NCI-H2227 treated with DMSO at 0.1 percent for 48 hours (cell line): ENCODE data around the gene SEZ6.
A peak's percentile ranks its signal among the peaks of the same experiment; 100 is the strongest.

Source experiments
- DNase-seq: peaks from one replicate; lab custom pipeline; 2025; lab: John Stamatoyannopoulos, UW

SEZ6 gene

GRCh38 chr17:29000973-29001372, 4.9 kb downstream of the SEZ6 start:
- no peak for DNase-seq

- DNase-seq = no peak
Observed at GRCh38 chr17:28999206-28999605, 6.6 kb downstream of the SEZ6 start.

- DNase-seq = no peak
Observed at GRCh38 chr17:28997806-28998205, 8.0 kb downstream of the SEZ6 start.

- no peak for DNase-seq
Observed at GRCh38 chr17:28996554-28997096, 9.2 kb downstream of the SEZ6 start.

- DNase-seq = no peak
Observed at GRCh38 chr17:28993645-28994426, 12.0 kb downstream of the SEZ6 start.

- no peak for DNase-seq
Observed at GRCh38 chr17:28992625-28993600, 12.9 kb downstream of the SEZ6 start.

- no peak for DNase-seq
Observed at GRCh38 chr17:28992185-28992584, 13.6 kb downstream of the SEZ6 start.

GRCh38 chr17:28991779-28992178, 14.1 kb downstream of the SEZ6 start:
- no peak for DNase-seq

GRCh38 chr17:28989028-28989427, 16.8 kb downstream of the SEZ6 start:
- no peak for DNase-seq

GRCh38 chr17:28988475-28988874, 17.4 kb downstream of the SEZ6 start:
- no peak for DNase-seq

- no peak for DNase-seq
Observed at GRCh38 chr17:28986714-28987655, 18.8 kb downstream of the SEZ6 start.

- peak; percentile 69 for DNase-seq
Observed at GRCh38 chr17:28985950-28986713, 19.7 kb downstream of the SEZ6 start.

GRCh38 chr17:28983286-28984230, 22.3 kb downstream of the SEZ6 start:
- DNase-seq = no peak

- DNase-seq = no peak
Observed at GRCh38 chr17:28982131-28982793, 23.6 kb downstream of the SEZ6 start.

- DNase-seq = no peak
Observed at GRCh38 chr17:28978356-28978964, 27.4 kb downstream of the SEZ6 start.

- no peak for DNase-seq
Observed at GRCh38 chr17:28977659-28978355, 28.0 kb downstream of the SEZ6 start.

GRCh38 chr17:28975646-28976045, 30.2 kb downstream of the SEZ6 start:
- no peak for DNase-seq

GRCh38 chr17:28975031-28975430, 30.8 kb downstream of the SEZ6 start:
- DNase-seq = no peak
